H1 (cell line): ENCODE measurements around the gene CD247. TPM values are rescaled to one million over a fixed set of nuclear protein-coding genes. Genes with fewer than 3 reads are reported as not detected.
A peak's percentile ranks its signal among the peaks of the same experiment; 100 is the strongest.

ENCODE experiments used
- CTCF ChIA-PET: fragments of 300-600 bp; sonication (Branson Sonifier 250); formaldehyde crosslinking; loops from one replicate; lab custom pipeline; 2021; ENCODE audit not compliant: partially characterized antibody; lab: Charles Lee
- POLR2A ChIA-PET: fragments of 300-600 bp; sonication (Branson Sonifier 250); formaldehyde crosslinking; loops from one replicate; lab custom pipeline; 2021; ENCODE audit warnings: inconsistent platforms; ENCODE audit not compliant: partially characterized antibody; lab: Charles Lee
- DNase-seq, 2 experiments: peaks; one replicate each; pipeline versions ENCODE4 v3.0.0 to v3.0.0-alpha.2; 2010 to 2022; ENCODE audit warnings: low spot score in 2 of 2, low read depth in 1 of 2, mixed read lengths in 1 of 2
- FAIRE-seq: peaks from 2 replicates; lab custom pipeline; 2011; peaks lifted over from hg19 to GRCh38; lab: Jason Lieb, UNC
- H2AFZ ChIP-seq: 2 replicates; pipeline ENCODE4 v1.8.1; 2012; ENCODE audit warnings: low read length, inconsistent platforms
- H2AK5ac ChIP-seq: 2 replicates; pipeline ENCODE4 v1.6.1; 2013; ENCODE audit warnings: low read depth, low read length
- H2BK120ac ChIP-seq: replicated peaks from 2 replicates; pipeline ENCODE3; 2013; ENCODE audit warnings: low read depth, low read length, inconsistent platforms
- H2BK12ac ChIP-seq: 2 replicates; pipeline ENCODE4 v1.6.1; 2013; ENCODE audit warnings: low read depth, low read length
- H2BK15ac ChIP-seq: 2 replicates; pipeline ENCODE4 v1.6.1; 2013; ENCODE audit warnings: low read length
- H2BK20ac ChIP-seq: 2 replicates; pipeline ENCODE4 v1.6.1; 2013; ENCODE audit warnings: low read length
- H2BK5ac ChIP-seq: 2 replicates; pipeline ENCODE4 v1.6.1; 2013; ENCODE audit warnings: low read depth, low read length
- H3K14ac ChIP-seq: 2 replicates; pipeline ENCODE4 v1.6.1; 2013; ENCODE audit warnings: inconsistent platforms; ENCODE audit not compliant: insufficient read length
- H3K18ac ChIP-seq: 2 replicates; pipeline ENCODE4 v1.6.1; 2013; ENCODE audit warnings: low read length; ENCODE audit errors: extremely low read depth
- H3K23ac ChIP-seq: 2 replicates; pipeline ENCODE4 v1.6.1; 2013; ENCODE audit warnings: inconsistent platforms; ENCODE audit not compliant: insufficient read length
- H3K23me2 ChIP-seq: 2 replicates; pipeline ENCODE4 v1.6.1; 2013; ENCODE audit warnings: low read depth, low read length
- H3K27ac ChIP-seq: 2 replicates; pipeline ENCODE4 v1.6.1; 2011; ENCODE audit warnings: low read depth, low read length, inconsistent platforms
- H3K27me3 ChIP-seq, 4 experiments: replicated peaks in 1 of 4; 1 replicate in 1 of 4; 2 replicates in 3 of 4; pipeline versions ENCODE4 v1.6.1 to v1.8.1; 2011 to 2013; ENCODE audit warnings: low read length in 3 of 4, mild to moderate bottlenecking in 3 of 4, inconsistent platforms in 2 of 4, mixed read lengths in 2 of 4, moderate library complexity in 1 of 4; ENCODE audit not compliant: control insufficient read depth in 3 of 4, insufficient read depth in 3 of 4; ENCODE audit errors: extremely low read depth in 1 of 4
- H3K36me3 ChIP-seq, 4 experiments: 2 replicates each; pipeline versions ENCODE4 v1.6.1 to v1.8.1; 2011 to 2013; ENCODE audit warnings: mild to moderate bottlenecking in 4 of 4, low read length in 3 of 4, moderate library complexity in 2 of 4, control low read depth in 1 of 4, inconsistent platforms in 1 of 4; ENCODE audit not compliant: insufficient read depth in 4 of 4, control insufficient read depth in 2 of 4
- H3K4ac ChIP-seq: replicated peaks from 2 replicates; pipeline ENCODE3; 2013; ENCODE audit warnings: low read length, low read depth, mixed read lengths, inconsistent platforms; ENCODE audit not compliant: insufficient read length
- H3K4me1 ChIP-seq, 4 experiments: replicated peaks in 1 of 4; 1 replicate in 1 of 4; 2 replicates in 3 of 4; pipeline versions ENCODE4 v1.6.1 to v1.8.1; 2011 to 2013; ENCODE audit warnings: low read length in 3 of 4, inconsistent platforms in 2 of 4, mixed read lengths in 1 of 4; ENCODE audit not compliant: insufficient read depth in 4 of 4, control insufficient read depth in 3 of 4
- H3K4me2 ChIP-seq, 2 experiments: 2 replicates each; pipeline versions ENCODE4 v1.6.1 to v1.8.1; 2011 to 2013; ENCODE audit warnings: low read depth in 2 of 2, low read length in 2 of 2, control low read depth in 1 of 2, inconsistent platforms in 1 of 2, mild to moderate bottlenecking in 1 of 2; ENCODE audit not compliant: insufficient read depth in 1 of 2
- H3K4me3 ChIP-seq, 4 experiments: fragments of 200-600, 300-600 bp in 1 of 4; sonication (generic), shearing (Covaris generic), sonication (Bioruptor Twin) in 1 of 4; 2 replicates each; pipeline versions ENCODE4 v1.5.1 to v1.8.1; 2011 to 2016; ENCODE audit warnings: low read length in 4 of 4, low read depth in 3 of 4, control low read depth in 2 of 4, inconsistent platforms in 2 of 4, mild to moderate bottlenecking in 2 of 4, mixed read lengths in 1 of 4, moderate library complexity in 1 of 4; ENCODE audit not compliant: insufficient read depth in 2 of 4; ENCODE audit errors: extremely low read depth in 1 of 4
- H3K56ac ChIP-seq: replicated peaks from 2 replicates; pipeline ENCODE3; 2013; ENCODE audit warnings: low read depth, mild to moderate bottlenecking, mixed read lengths, low read length, inconsistent platforms; ENCODE audit not compliant: insufficient read length
- H3K79me1 ChIP-seq: 2 replicates; pipeline ENCODE4 v1.6.1; 2013; ENCODE audit warnings: low read depth, low read length, control low read depth
- H3K79me2 ChIP-seq, 2 experiments: 2 replicates each; pipeline versions ENCODE4 v1.6.1 to v1.8.1; 2012 to 2013; ENCODE audit warnings: low read length in 2 of 2, mild to moderate bottlenecking in 2 of 2, inconsistent platforms in 1 of 2; ENCODE audit not compliant: insufficient read depth in 2 of 2, control insufficient read depth in 1 of 2
- H3K9ac ChIP-seq, 4 experiments: replicated peaks in 1 of 4; 1 replicate in 1 of 4; 2 replicates in 3 of 4; pipeline versions ENCODE4 v1.6.1 to v1.8.1; 2011 to 2013; ENCODE audit warnings: low read depth in 3 of 4, low read length in 3 of 4, control low read depth in 2 of 4, mild to moderate bottlenecking in 2 of 4, moderate library complexity in 2 of 4, inconsistent platforms in 1 of 4; ENCODE audit errors: extremely low read depth in 1 of 4
- H3K9me3 ChIP-seq, 2 experiments: 2 replicates each; pipeline versions ENCODE4 v1.6.1 to v1.8.1; 2012 to 2013; ENCODE audit warnings: mild to moderate bottlenecking in 2 of 2, moderate library complexity in 2 of 2, control low read depth in 1 of 2, inconsistent platforms in 1 of 2, low read depth in 1 of 2, low read length in 1 of 2, mixed read lengths in 1 of 2; ENCODE audit not compliant: insufficient read depth in 2 of 2
- H4K20me1 ChIP-seq, 2 experiments: replicated peaks in 1 of 2; 2 replicates each; pipeline versions ENCODE3 to v1.8.1; 2011 to 2013; ENCODE audit warnings: inconsistent platforms in 2 of 2, low read length in 2 of 2, mild to moderate bottlenecking in 1 of 2; ENCODE audit not compliant: insufficient read depth in 2 of 2, control insufficient read depth in 1 of 2
- H4K5ac ChIP-seq: 2 replicates; pipeline ENCODE4 v1.6.1; 2013; ENCODE audit warnings: low read length, low read depth, mixed read lengths, inconsistent platforms; ENCODE audit not compliant: insufficient read length
- H4K8ac ChIP-seq: 2 replicates; pipeline ENCODE4 v1.8.0; 2013; ENCODE audit warnings: mild to moderate bottlenecking, moderate library complexity, low read length, inconsistent platforms; ENCODE audit not compliant: insufficient read depth; ENCODE audit errors: extremely low read depth
- H4K91ac ChIP-seq: replicated peaks from 2 replicates; pipeline ENCODE3; 2013; ENCODE audit warnings: low read length, mixed read lengths, inconsistent platforms; ENCODE audit not compliant: insufficient read length
- EGR1 ChIP-seq: IDR thresholded peaks from 2 replicates; pipeline ENCODE4 v1.6.1; 2011; ENCODE audit warnings: low read depth, low read length, borderline replicate concordance
- JUND ChIP-seq: IDR thresholded peaks from 2 replicates; pipeline ENCODE4 v1.6.1; 2011; ENCODE audit warnings: mild to moderate bottlenecking, improper control_type of control experiment, low read length
- SIX5 ChIP-seq: IDR thresholded peaks from 2 replicates; pipeline ENCODE4 v1.6.1; 2011; ENCODE audit warnings: mild to moderate bottlenecking, low read depth, low read length
- SP1 ChIP-seq: IDR thresholded peaks from 2 replicates; pipeline ENCODE4 v1.6.1; 2011; ENCODE audit warnings: low read depth, low read length
- YY1 ChIP-seq: IDR thresholded peaks from 2 replicates; pipeline ENCODE4 v1.6.1; 2011; ENCODE audit warnings: low read depth, mild to moderate bottlenecking, low read length
- WGBS, 2 experiments: shearing (Covaris generic) in 1 of 2; methylation state at CpG; one replicate each; pipeline versions ENCODE4 v1.1.6 to v1.1.7; 2013 to 2015; ENCODE audit warnings: low lambda C conversion rate in 2 of 2, mixed read lengths in 2 of 2, inconsistent platforms in 1 of 2, low coverage in 1 of 2, missing lambda C conversion rate in 1 of 2; ENCODE audit not compliant: insufficient replicate concordance in 2 of 2, insufficient coverage in 1 of 2, insufficient read length in 1 of 2; ENCODE audit errors: extremely low coverage in 1 of 2, missing lambda C conversion rate in 1 of 2; 5-methylcytosine and 5-hydroxymethylcytosine counted together
- polyA plus RNA-seq, 7 experiments: library from polyadenylated mRNA; depleted of rRNA in 3 of 7; stranded (reverse) in 5 of 7; unstranded in 2 of 7; fragments of >200 nt in 5 of 7; fragments of 200-250 nt in 2 of 7; gene quantifications; 1 replicate in 5 of 7; 2 replicates in 1 of 7; 4 replicates in 1 of 7; pipeline versions ENCODE4 v1.2.1 to v1.2.3, GENCODE V29; 2011 to 2013; ENCODE audit warnings: missing spikeins in 2 of 7, mixed read lengths in 2 of 7
- total RNA-seq: library from RNA; stranded (reverse); fragmentation: NEBNext Ultra II Directional; extraction: Animal tissue kit (Norgen Biotek cat#: 25700); gene quantifications from 2 replicates; pipeline ENCODE4 v1.2.1, GENCODE V29; 2021

Gene CD247
- total and polyA plus RNA-seq, 2 of the 8 experiments (the other 6 are each of a cell fraction or from before 2014, with no cell fraction given), result 2.0 to 2.2 TPM

DNA sequence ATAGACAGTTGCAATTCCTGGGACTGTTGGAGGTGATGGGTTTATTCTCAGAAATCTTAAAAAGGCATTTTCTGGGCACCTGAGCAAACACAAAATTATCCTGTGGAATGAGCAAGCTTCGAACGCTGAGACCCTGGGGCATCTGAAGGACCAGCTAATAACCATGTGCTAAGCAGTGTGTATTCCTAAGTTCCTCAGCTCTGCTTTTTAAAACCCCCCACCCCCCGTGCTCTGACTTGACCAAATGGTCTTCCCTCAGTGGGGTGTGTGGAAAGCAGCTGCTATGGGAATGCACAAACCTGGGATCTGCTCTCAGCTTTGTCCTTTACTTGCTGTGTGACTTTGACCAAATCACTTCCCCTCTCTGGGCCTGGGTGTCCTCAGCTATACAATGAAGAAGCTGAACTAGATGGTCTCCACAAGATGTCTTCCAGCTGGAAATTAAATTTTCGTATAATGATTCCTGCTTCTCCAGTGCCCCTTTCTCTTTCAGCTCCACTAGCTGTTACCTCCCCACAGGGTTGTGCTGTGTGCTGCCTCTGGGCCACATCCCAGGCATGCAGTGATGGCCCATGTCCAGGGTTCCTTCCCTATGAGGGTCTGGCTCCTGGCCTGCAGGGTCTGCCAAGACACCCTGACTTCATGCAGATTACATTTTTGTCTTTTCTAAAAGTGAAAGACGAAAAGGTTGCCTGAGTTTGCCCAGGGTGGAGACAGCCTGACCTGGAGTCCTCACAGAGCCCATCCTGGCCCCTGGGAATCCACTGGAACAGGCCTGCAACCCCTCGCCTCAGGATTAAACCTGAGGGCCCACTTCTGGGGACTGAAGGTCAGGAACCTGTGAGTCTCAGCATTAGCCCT, 14.9 kb upstream of the CD247 start:
- Histone ChIP-seq H3K27ac (no peak overlapping the region), H2AFZ (peak overlapping the region; percentile 35; the same call in 1 of the 2 replicates), H4K20me1 (no peaks in the 10 kb centered on the region), H4K8ac (no peak overlapping the region), H4K91ac (no peak overlapping the region), H3K9ac (no peak overlapping the region), H3K4me2 (no peak overlapping the region), H3K4ac (no peak overlapping the region), H3K36me3 (no peaks in the 10 kb centered on the region), H3K23me2 (no peaks in the 10 kb centered on the region), H3K23ac (no peak overlapping the region), H3K56ac (no peak overlapping the region), H3K27me3 (no peaks in the 10 kb centered on the region), H2AK5ac (no peak overlapping the region), H2BK15ac (no peak overlapping the region), H2BK120ac (no peak overlapping the region), H3K18ac (peak overlapping the region; percentile 4; the same call in 1 of the 2 replicates), H4K5ac (no peak overlapping the region), H3K9me3 (no peaks in the 10 kb centered on the region), H3K14ac (no peak overlapping the region), H2BK5ac (no peak overlapping the region), H3K4me3 (no peak overlapping the region), H2BK12ac (peak overlapping the region; percentile 50; the same call in 1 of the 2 replicates), H3K79me2 (no peaks in the 10 kb centered on the region), H3K79me1 (no peaks in the 10 kb centered on the region), H3K4me1 (peaks cover 0 to 3% (median 0%) of the 10 kb centered on the region in 4 experiments; a peak in 2 of 7 replicates), H2BK20ac (0 out of 2 replicates have a peak overlapping the region, but pooled peaks have one; percentile 24)
- ChIA-PET POLR2A (no interaction called here), CTCF (interaction anchor here (0.6 to 4.6 kb wide), 53 partner anchors 8 to 648 kb away, joined by 3 to 74 read pairs (median 5); partner anchors contain the start of genes CD247 and POU2F1)
- no peak for FAIRE-seq
- TF ChIP-seq EGR1 (no peak), JUND (no peak), YY1 (no peak), SP1 (no peak), SIX5 (no peak)
- 80% methylated on average over 6 of the region's 6 CpGs; no CpG with 5 or more reads in 1 of the 2 experiments for WGBS, 2 experiments
- DNase-seq, result no peak
